ENCODE results near the gene KCTD8. TPM values are rescaled to one million over a fixed set of nuclear protein-coding genes. Genes with fewer than 3 reads are reported as not detected.

The KCTD8 gene
- total RNA-seq, 1 donor from 2014 or later = 0.67 TPM

DNA sequence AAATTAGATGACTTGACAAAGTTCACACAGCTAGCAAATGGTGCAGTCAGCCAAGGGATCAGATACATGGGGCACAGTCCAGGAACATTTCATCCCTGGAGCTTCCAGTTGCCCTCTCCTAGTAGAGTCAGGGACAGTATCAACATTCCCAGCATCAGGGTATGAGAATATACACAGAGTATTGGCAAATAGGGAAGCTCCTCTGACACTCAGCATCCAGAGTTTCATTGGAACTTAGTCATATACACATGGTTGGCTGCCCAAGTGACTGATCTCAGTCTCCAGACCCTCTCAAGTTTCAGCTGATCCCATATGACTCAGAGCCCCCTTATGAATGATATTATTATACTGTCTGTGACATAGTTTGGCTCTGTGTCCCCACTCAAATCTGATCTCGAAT, 13.7 kb upstream of the KCTD8 start:
- ATAC-seq (no peak), DNase-seq (no peak)
- intact Hi-C loops (cut with DNase I) = no loop called here
- no peaks in the 10 kb centered on the region for H3K9me3 ChIP-seq
- H3K27me3 ChIP-seq = no peaks in the 10 kb centered on the region
- no peak overlapping the region for H3K4me3 ChIP-seq
- H3K36me3 ChIP-seq = no peaks in the 10 kb centered on the region
- no peaks in the 10 kb centered on the region for H3K4me1 ChIP-seq
- TF ChIP-seq, protein P1, sequence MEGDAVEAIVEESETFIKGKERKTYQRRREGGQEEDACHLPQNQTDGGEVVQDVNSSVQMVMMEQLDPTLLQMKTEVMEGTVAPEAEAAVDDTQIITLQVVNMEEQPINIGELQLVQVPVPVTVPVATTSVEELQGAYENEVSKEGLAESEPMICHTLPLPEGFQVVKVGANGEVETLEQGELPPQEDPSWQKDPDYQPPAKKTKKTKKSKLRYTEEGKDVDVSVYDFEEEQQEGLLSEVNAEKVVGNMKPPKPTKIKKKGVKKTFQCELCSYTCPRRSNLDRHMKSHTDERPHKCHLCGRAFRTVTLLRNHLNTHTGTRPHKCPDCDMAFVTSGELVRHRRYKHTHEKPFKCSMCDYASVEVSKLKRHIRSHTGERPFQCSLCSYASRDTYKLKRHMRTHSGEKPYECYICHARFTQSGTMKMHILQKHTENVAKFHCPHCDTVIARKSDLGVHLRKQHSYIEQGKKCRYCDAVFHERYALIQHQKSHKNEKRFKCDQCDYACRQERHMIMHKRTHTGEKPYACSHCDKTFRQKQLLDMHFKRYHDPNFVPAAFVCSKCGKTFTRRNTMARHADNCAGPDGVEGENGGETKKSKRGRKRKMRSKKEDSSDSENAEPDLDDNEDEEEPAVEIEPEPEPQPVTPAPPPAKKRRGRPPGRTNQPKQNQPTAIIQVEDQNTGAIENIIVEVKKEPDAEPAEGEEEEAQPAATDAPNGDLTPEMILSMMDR (IDR thresholded peaks at IDR 0.05) = no peak
- no peak overlapping the region for H3K27ac ChIP-seq

DNA sequence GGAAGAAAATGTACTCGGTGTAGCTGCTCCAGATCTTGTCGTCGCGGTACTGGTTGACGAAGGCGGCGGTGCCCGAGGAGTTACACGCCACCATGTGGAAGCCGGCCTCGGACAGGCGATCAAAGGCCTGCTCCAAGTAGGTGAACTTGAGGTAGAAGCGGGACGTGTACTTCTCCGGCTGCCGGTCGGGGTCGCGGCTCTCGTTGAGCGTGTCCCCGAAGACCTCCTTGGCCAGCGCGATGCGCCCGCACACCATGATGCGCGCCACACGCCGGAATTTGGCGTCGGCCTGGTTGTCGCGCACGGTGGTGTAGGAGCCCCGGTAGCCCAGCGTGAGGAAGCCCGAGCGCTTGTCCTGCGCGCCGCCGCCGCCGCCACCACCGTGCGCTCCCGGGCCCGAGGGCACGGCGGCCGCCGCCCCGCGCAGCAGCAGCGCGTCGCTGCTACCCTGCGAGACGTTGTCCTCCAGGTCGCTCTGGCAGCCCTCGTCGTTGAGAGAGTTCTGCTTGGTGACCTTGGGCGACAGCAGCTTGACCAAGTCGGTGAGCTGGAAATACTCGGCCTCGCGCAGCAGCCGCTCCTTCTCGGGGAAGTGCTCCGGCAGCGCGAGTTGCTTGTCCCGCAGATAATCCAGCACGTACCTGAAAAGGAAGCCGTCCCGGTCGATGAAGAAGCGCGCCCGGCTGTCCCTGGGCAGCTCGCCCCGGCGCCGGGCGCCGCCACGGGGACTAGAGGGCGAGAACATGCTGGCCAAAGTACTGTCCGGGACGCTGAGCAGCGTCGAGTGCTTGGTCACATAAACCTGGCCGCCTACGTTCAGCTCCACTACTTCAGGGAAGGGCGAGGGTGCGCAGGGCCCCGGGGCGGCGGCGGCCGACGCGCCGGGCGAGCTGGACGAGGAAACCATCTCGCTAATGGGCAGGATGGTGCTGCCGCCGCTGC, 775 bp downstream of the KCTD8 start:
- H3K27me3 ChIP-seq = peaks cover 58% of the 10 kb centered on the region
- no peaks in the 10 kb centered on the region for H3K9me3 ChIP-seq
- ATAC-seq (peak; percentile 58), DNase-seq (peak; percentile 61)
- no peaks in the 10 kb centered on the region for H3K36me3 ChIP-seq
- intact Hi-C loops (cut with DNase I) = no loop called here
- no peak overlapping the region for H3K27ac ChIP-seq
- H3K4me1 ChIP-seq = peaks cover 5% of the 10 kb centered on the region
- TF ChIP-seq, protein P1 (IDR thresholded peaks at IDR 0.05) = no peak
- peak overlapping the region; percentile 51 for H3K4me3 ChIP-seq

DNA sequence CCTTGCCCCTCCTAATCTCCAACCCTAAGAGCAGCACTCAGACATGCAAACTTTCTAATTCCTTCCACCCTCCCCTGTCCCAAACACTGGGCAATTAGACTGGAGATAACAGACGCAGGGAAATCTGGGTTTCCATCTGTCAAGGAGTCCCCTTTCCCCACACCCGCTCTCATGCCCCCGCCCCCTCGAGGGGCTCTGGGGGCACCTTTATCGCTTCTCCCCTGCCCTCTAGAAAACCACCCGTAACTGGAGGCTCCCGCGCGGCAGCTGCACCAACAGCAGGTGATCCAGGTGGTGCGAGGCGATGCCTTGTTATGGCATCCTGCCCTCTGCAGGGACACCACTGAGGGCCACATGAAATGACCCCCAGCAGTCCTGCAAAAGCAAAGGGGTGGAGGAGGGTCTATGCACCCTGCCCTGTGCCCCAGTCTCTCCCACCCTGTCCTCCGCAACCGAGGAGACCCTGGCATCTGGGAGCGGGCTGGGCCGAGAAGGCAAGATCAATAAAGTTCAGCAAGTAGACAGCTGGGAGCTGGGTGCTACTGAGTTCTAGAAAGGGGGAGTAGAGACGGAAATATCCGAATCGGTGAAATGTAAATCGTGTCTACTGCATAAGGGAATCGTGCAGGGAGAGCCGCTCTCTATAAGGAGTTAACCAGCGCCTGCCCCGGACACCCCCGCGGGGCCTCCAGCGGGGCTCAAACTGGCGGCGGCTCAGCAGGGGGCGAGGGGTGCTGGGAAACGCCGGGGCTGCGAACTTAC, 1.6 kb downstream of the KCTD8 start:
- Histone ChIP-seq H3K9me3 (no peaks in the 10 kb centered on the region), H3K4me3 (no peak overlapping the region), H3K27ac (no peak overlapping the region), H3K36me3 (no peaks in the 10 kb centered on the region), H3K4me1 (peaks cover 5% of the 10 kb centered on the region), H3K27me3 (peaks cover 55% of the 10 kb centered on the region)
- DNase-seq (peak; percentile 54), ATAC-seq (no peak)
- TF ChIP-seq, protein P1 (IDR thresholded peaks at IDR 0.05) = no peak
- intact Hi-C loops (cut with DNase I) = no loop called here

DNA sequence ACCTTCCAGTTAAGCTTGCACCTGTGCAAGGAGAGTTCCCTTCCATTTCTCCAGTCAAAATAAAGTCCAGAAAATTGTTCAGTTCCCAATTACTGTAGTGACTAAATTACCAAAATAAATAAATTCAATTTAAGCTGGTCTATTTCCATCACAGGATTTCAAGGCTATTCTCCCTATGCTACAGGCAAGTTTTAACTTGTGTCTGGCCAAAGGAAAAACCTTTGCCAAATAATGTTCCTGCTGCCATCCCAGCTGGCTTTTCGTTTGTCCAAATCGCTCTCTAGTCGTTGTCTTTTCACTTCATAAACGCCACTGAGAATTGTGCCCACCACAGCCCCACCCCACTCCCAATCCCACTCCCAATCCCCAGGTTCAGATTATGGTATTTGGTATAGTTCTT, 2.4 kb downstream of the KCTD8 start:
- Histone ChIP-seq H3K4me1 (peaks cover 5% of the 10 kb centered on the region), H3K27me3 (peaks cover 48% of the 10 kb centered on the region), H3K4me3 (no peak overlapping the region), H3K36me3 (no peaks in the 10 kb centered on the region), H3K9me3 (no peaks in the 10 kb centered on the region), H3K27ac (no peak overlapping the region)
- intact Hi-C loops (cut with DNase I) = no loop called here
- DNase-seq = no peak
- ATAC-seq = no peak
- TF ChIP-seq, protein P1 (IDR thresholded peaks at IDR 0.05) = no peak

DNA sequence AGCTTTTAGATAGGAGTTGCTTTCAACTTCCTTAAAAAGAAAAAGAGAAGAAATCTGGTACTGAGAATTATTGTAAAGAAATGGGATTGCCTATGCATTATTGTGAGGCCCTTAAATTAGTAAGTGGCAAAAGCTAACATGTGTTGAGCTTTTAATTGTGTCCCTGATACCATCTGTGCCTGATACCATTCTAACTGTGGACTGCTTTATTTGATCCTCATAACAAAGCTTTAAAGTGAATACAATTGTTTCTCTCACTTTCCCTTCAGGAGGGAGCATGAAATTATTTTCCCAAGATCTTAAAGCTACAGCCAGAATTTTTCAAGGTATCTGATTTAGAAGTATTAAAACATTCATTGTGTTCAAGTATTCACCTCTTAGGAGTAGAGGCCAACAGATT, 9.9 kb downstream of the KCTD8 start:
- Histone ChIP-seq H3K4me3 (no peak overlapping the region), H3K4me1 (no peaks in the 10 kb centered on the region), H3K36me3 (no peaks in the 10 kb centered on the region), H3K9me3 (no peaks in the 10 kb centered on the region), H3K27me3 (no peaks in the 10 kb centered on the region), H3K27ac (no peak overlapping the region)
- TF ChIP-seq, protein P1 (IDR thresholded peaks at IDR 0.05) = no peak
- no peak for DNase-seq
- no peak for ATAC-seq
- intact Hi-C loops (cut with DNase I) = no loop called here
